ENCODE data around the gene GRK3.
A peak's percentile ranks its signal among the peaks of the same experiment; 100 is the strongest.

Gene GRK3

DNA sequence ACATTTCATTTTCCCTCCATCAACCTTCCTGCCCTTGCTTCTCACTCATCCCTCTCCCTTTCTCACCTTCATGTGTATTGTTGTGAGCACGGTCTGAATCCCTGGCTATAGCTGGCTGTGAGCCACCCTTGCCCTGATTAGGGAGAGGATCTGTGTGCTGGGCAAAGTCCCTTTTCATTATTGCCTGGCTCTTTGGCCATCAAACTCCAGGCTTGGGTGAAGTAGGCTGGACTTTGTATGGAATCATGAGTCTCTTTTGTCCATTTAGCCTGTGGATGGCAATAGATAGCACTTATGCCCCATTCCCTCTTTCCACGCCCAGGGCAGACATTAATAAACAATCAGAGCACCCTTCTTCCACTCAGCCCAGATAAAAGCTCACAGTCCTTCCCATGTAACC is 184.2 kb downstream of the GRK3 start:
- in situ Hi-C loops (cut with MboI; ENCODE audit: low pct_unique_long_range_greater_than_20kb, low sequenced_read_pairs, unreplicated experiment), result no loop called here
- TF ChIP-seq CTCF (IDR thresholded peaks at IDR 0.05; ENCODE audit: extremely low read depth, insufficient read depth, missing control alignments), result no peak
- no peak for DNase-seq (ENCODE audit: low spot score)

GRCh38 chr22:25749420-25750169 is 185.1 kb downstream of the GRK3 start:
- DNase-seq (ENCODE audit: low spot score), result peak; percentile 81
- TF ChIP-seq CTCF (IDR thresholded peaks at IDR 0.05; ENCODE audit: extremely low read depth, insufficient read depth, missing control alignments), result peak; percentile 5
- in situ Hi-C loops (cut with MboI; ENCODE audit: low pct_unique_long_range_greater_than_20kb, low sequenced_read_pairs, unreplicated experiment), result no loop called here

DNA sequence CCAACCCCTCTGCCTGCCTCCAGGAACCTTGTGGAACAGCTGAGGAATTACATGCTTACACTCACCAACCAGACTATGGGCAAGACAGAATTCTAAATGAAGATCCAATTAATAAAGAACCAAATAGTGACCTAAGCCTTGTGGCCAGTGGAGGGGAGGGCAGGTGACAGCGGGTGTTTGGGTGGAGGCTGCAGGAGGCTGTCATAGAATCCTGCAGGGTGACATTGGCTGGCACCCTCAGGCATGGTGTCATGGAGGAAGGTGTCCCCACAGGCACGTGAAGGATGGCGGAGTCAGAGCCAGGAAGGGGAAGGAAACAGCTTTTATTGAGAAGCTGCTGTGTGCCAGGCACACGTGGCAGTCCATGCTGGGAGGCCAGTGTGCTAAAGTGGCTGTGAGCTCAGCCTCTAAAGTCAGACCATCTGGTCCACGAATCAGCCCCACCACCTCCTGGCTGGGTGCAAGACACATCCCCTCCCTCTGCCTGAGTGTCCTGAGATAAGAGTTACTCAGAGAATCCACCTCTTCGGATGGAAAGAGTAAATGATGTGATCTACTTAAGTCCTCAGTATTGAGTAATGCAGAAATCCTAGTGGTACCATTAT is 186.2 kb downstream of the GRK3 start:
- DNase-seq (ENCODE audit: low spot score), result no peak
- in situ Hi-C loops (cut with MboI; ENCODE audit: low pct_unique_long_range_greater_than_20kb, low sequenced_read_pairs, unreplicated experiment), result no loop called here
- no peak for TF ChIP-seq CTCF (IDR thresholded peaks at IDR 0.05; ENCODE audit: extremely low read depth, insufficient read depth, missing control alignments)

DNA sequence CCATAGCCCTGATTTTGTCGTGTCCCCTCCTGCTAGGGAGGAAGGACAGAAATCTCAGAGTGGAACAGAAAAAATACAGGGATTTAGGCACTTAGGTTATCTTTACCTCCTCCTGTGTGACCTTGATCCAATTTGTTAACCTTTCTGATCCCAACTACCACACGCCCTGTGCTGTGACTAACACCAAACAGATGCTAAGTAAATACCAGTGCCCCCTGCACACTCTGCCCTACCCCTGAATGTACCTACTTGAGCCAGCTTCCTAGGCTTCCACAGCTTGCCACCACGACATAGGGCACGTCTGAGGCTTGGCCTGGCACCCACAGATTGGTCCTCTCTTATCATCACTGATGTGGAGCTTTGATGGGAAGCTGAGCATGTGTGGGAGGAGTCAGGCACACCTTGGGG is 186.7 kb downstream of the GRK3 start:
- in situ Hi-C loops (cut with MboI; ENCODE audit: low pct_unique_long_range_greater_than_20kb, low sequenced_read_pairs, unreplicated experiment), result no loop called here
- no peak for TF ChIP-seq CTCF (IDR thresholded peaks at IDR 0.05; ENCODE audit: extremely low read depth, insufficient read depth, missing control alignments)
- DNase-seq (ENCODE audit: low spot score), result no peak

DNA sequence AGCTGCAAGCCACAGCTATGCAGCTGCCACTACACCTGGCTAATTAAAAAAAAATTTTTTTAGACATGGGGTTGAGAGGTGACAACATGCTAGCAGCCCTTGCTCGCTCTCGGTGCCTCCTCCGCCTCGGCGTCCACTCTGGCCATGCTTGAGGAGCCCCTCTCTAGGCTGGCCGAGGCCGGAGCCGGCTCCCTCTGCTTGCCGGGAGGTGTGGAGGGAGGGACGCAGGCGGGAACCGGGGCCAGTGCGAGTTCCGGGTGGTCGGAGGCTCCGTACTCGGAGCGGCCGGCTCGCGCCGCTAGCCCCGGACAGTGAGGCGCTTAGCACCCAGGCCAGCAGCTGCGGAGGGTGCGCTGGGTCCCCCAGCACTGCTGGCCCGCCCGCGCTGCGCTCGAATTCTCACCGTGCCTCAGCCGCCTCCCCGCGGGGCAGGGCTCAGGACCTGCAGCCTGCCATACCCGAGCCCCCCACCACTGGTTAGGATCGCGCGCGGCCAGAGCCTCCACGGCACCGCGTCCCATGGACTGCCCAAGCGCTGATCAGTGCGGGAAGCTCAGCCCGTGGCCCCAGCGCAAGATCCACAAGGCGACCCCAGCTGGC is 188.2 kb downstream of the GRK3 start:
- in situ Hi-C loops (cut with MboI; ENCODE audit: low pct_unique_long_range_greater_than_20kb, low sequenced_read_pairs, unreplicated experiment), result no loop called here
- no peak for DNase-seq (ENCODE audit: low spot score)
- TF ChIP-seq CTCF (IDR thresholded peaks at IDR 0.05; ENCODE audit: extremely low read depth, insufficient read depth, missing control alignments), result no peak

DNA sequence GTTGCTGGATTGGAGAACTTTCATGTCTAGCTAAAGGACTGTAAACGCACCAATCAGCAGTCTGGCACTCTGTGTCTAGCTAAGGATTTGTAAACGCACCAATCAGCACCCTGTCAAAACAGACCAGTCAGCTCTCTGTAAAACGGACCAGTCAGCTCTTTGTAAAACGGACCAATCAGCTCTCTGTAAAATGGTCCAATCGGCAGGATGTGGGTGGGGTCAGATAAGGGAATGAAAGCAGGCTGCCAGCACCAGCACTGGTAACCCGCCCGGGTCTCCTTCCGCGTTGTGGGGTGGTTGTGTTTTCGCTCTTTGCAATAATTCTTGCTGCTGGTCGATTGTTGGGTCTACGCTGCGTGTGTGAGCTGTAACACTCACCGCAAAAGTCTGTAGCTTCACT is 188.8 kb downstream of the GRK3 start:
- DNase-seq (ENCODE audit: low spot score), result no peak
- in situ Hi-C loops (cut with MboI; ENCODE audit: low pct_unique_long_range_greater_than_20kb, low sequenced_read_pairs, unreplicated experiment), result no loop called here
- no peak for TF ChIP-seq CTCF (IDR thresholded peaks at IDR 0.05; ENCODE audit: extremely low read depth, insufficient read depth, missing control alignments)

Measured in GM13977 (cell line).